Spinal cord (tissue), 10 donors: ENCODE data around the gene GALNT12. TPM values are rescaled to one million over a fixed set of nuclear protein-coding genes. Genes with fewer than 3 reads are reported as not detected.

Experiments
- DNase-seq, 6 donors: peaks; one replicate each; pipeline versions ENCODE4 v3.0.0 to v3.0.0-alpha.2; 2013 to 2015; ENCODE audit warnings: low spot score in 6 of 6, low read depth in 4 of 6
- H3K27ac ChIP-seq: one replicate; pipeline ENCODE4 v1.5.1; 2013; ENCODE audit warnings: low read depth, low read length, control low read depth
- H3K27me3 ChIP-seq: one replicate; pipeline ENCODE4 v1.6.1; 2013; ENCODE audit warnings: low read length; ENCODE audit not compliant: control insufficient read depth, insufficient read depth
- H3K36me3 ChIP-seq: one replicate; pipeline ENCODE4 v1.6.1; 2013; ENCODE audit warnings: low read length; ENCODE audit not compliant: control insufficient read depth, insufficient read depth
- H3K4me1 ChIP-seq: one replicate; pipeline ENCODE4 v1.6.1; 2013; ENCODE audit warnings: low read length; ENCODE audit not compliant: control insufficient read depth, insufficient read depth
- H3K4me3 ChIP-seq: one replicate; pipeline ENCODE4 v1.5.1; 2013; ENCODE audit warnings: low read depth, low read length, control low read depth
- H3K9me3 ChIP-seq: one replicate; pipeline ENCODE4 v1.6.1; 2013; ENCODE audit warnings: low read length; ENCODE audit not compliant: control insufficient read depth, insufficient read depth
- WGBS: methylation state at CpG from one replicate; pipeline ENCODE4 v1.1.5; 2013; ENCODE audit warnings: missing lambda C conversion rate; ENCODE audit not compliant: insufficient coverage; 5-methylcytosine and 5-hydroxymethylcytosine counted together
- polyA plus RNA-seq, 2 donors: library from polyadenylated mRNA; unstranded; fragments of 120-200 nt; gene quantifications; one replicate each; pipeline ENCODE4 v1.2.1, GENCODE V29; 2013; ENCODE audit not compliant: insufficient read length in 2 of 2
- total RNA-seq, 2 donors: library from RNA; depleted of rRNA in 1 of 2; stranded (reverse); fragments of 120-200 nt in 1 of 2; fragments of >200 nt in 1 of 2; gene quantifications; one replicate each; pipeline versions ENCODE4 v1.2.3 to v1.2.4, GENCODE V29; 2013 to 2014
- donor health status: healthy.

The GALNT12 gene
- total and polyA plus RNA-seq, 4 donors, result 2.6 to 7.6 (median 5.6) TPM

DNA sequence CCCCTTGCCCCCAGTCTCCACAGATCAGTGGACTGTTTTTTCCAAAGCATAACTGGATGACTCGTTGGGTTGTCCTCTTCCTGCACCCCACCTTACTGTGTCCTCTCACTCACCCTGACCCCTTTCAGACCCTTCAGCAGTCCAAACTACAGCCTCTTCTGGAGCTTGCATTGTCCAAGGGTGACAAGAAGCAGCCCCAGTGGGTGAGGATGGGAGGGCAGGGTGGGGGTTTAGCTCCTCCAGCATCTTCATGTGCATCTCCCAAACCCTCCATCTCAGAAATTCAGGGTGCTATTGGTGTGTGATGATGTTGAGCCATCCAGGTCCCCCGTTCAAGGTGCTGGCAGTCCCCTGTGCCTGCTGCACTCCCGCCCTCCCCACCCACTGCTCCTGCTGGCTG is 73.9 kb downstream of the GALNT12 start:
- Histone ChIP-seq H3K27me3 (no peaks in the 10 kb centered on the region), H3K27ac (no peak overlapping the region), H3K9me3 (no peaks in the 10 kb centered on the region), H3K36me3 (no peaks in the 10 kb centered on the region), H3K4me1 (peaks cover 10% of the 10 kb centered on the region), H3K4me3 (no peak overlapping the region)
- WGBS, result 69% methylated on average over 3 of the region's 3 CpGs
- DNase-seq, result no peak

DNA sequence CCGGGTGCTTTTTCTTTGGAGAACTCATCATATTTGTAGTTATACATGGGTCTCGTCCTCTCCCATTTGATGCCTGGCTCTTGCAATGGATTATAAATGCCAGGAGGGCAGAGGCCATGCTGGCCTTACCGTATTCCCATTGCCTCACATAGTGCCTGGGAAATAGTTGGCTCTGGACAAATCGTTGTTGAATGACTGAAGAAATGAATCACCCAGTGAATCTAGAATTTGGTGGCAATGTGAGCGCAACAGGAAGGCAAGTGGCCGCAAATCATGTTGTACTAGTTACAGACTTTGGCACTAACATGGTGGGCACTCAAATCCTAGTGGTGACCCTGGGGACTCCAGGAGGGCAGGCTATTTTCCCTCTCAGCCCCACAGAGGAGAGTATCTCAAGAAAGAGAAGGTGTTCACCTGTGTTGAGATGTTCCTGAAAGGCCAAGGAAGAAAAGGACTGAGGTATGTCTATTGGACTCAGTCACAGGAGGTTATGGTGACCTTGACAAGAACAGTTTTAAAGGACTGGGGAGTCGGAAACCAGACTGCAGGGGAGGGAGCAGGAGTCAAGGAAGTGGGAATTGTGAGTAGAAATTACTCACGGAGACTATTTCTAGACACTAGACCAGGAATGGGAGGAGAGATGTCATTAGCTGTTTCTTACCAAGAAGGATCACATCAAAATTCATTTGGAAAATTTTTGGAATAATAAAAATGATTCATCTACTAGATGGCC is 74.5 kb downstream of the GALNT12 start:
- DNase-seq, result no peak
- no peaks in the 10 kb centered on the region for H3K36me3 ChIP-seq
- no peak overlapping the region for H3K27ac ChIP-seq
- H3K9me3 ChIP-seq, result no peaks in the 10 kb centered on the region
- H3K4me1 ChIP-seq, result peaks cover 10% of the 10 kb centered on the region
- H3K27me3 ChIP-seq, result no peaks in the 10 kb centered on the region
- WGBS, result 83% methylated on average over 6 of the region's 8 CpGs
- H3K4me3 ChIP-seq, result no peak overlapping the region

DNA sequence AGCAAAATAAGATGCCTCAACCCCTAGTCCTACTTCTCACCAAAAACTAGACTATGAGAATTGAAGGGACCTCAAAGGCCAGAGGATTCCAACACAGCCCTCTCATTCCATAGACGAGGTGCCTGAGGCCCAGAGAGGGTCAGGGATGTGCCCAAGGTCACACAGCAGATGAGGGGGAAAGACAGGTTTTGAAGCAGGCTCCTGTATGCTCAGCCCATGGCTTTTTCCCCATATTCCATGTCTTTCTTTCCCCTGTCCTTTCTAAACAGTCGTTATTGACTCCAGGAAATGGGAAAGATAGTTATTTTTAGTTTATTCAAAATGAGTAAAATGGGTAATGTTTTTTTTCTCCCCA is 75.1 kb downstream of the GALNT12 start:
- DNase-seq, result no peak
- Histone ChIP-seq H3K27me3 (no peaks in the 10 kb centered on the region), H3K4me1 (peaks cover 10% of the 10 kb centered on the region), H3K9me3 (no peaks in the 10 kb centered on the region), H3K27ac (no peak overlapping the region), H3K4me3 (no peak overlapping the region), H3K36me3 (no peaks in the 10 kb centered on the region)
- 60% methylated on average over 1 of the region's 2 CpGs for WGBS

DNA sequence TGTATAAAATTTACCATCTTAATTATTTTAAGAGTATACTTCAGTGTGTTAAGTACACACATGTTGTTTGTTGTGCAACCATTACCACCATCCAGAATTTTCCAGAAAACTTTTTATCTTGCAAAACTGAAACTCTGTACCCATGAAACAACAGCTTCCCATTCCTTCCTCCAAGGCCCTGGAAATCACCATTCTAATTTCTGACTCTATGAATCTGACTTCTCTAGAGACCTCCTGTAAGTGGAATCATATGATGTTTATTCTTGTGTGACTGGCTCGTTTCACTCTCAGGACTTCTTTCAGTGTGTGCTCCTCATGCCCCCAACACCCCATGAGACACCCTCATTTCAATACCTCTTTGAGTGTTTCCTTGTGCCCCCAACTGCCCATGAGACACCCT is 75.8 kb downstream of the GALNT12 start:
- WGBS, result 50% methylated on average over 1 of the region's 1 CpG
- peaks cover 10% of the 10 kb centered on the region for H3K4me1 ChIP-seq

DNA sequence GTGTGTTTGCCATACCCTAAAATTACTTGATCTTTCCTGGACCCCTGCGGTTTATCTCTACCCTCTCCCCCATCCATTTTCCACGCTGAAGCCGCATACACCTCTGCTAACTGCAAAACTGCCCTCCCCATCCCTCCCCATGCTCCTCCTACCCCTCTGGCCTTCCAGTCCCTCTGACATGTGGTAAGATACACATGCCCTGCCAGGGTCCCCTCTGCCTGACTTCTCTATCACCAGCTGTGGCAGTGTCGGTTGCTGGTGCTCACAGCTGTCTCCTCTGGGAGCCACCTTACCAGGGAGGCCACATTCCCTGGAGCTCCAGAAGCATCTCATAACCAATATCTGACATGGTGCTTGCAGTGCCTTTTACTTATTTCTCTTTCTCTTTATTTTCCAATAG is 77.4 kb downstream of the GALNT12 start:
- H3K4me3 ChIP-seq, result no peak overlapping the region
- H3K9me3 ChIP-seq, result no peaks in the 10 kb centered on the region
- no peak overlapping the region for H3K27ac ChIP-seq
- H3K36me3 ChIP-seq, result no peaks in the 10 kb centered on the region
- H3K27me3 ChIP-seq, result no peaks in the 10 kb centered on the region
- WGBS, result 83% methylated on average over 4 of the region's 4 CpGs
- H3K4me1 ChIP-seq, result peaks cover 5% of the 10 kb centered on the region
- no peak for DNase-seq

More for the DNA sequence above, 75.8 kb downstream of the GALNT12 start:
- no peaks in the 10 kb centered on the region for H3K27me3 ChIP-seq
- H3K9me3 ChIP-seq, result no peaks in the 10 kb centered on the region
- no peak overlapping the region for H3K27ac ChIP-seq
- no peaks in the 10 kb centered on the region for H3K36me3 ChIP-seq
- no peak for DNase-seq
- H3K4me3 ChIP-seq, result no peak overlapping the region

DNA sequence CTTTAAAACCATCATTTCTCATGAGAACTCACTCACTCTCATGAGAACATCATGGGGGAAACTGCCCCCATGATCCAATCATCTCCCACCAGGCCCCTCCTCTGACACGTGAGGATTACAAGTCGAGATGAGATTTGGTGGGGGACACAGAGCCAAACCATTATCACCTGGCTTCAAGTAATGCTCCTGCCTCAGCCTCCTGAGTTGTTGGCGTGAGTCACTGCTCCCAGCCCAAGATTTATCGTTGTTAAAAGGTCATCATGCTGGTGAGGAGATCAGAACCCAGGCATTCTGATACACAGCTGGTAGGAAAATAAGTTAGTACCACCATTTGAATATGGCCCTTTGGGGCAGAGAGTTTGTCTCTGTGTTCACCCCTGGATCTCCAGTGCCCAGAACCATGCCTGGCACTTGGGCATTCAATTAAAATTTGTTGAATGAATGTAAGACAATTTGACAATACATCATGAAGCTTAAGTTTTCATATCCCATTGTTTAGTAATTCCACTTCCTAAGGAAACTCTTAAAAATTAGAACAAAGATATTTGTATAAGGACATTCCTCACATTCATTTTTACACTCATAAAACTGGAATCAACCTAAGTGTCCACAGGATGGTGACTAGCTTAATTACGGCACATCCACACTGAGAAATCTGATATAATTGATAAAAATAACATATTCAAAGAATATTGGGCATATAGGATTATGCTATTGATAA is 78.3 kb downstream of the GALNT12 start:
- no peak overlapping the region for H3K27ac ChIP-seq
- no peak overlapping the region for H3K4me3 ChIP-seq
- DNase-seq, result no peak
- no peaks in the 10 kb centered on the region for H3K4me1 ChIP-seq
- H3K36me3 ChIP-seq, result no peaks in the 10 kb centered on the region
- 82% methylated on average over 4 of the region's 5 CpGs for WGBS
- no peaks in the 10 kb centered on the region for H3K27me3 ChIP-seq
- no peaks in the 10 kb centered on the region for H3K9me3 ChIP-seq

DNA sequence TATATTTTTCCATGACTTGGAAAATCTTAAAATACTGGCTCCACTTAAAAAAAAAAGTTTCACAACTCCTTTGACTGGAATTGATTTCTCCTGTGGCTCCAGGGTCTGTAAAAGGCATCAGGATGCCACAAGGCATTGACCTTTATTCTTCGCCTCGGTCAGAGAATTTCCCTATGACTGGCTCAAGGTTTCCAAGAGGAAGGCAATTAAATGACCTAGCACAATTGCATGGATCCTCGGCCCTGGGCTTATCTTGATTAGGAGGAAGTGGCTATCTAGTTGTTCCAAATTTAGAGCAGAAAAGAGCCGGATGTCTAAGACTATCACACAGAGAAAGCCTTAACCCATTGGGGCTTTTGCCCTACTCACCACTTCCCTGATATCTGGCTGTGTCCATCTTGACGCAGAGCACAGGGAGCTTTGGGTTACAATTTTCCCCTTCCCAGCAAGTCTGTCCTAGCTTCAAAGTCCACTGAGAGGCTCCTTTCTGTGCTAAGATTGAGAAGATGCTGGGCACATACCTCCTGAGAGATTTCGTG is 79.3 kb downstream of the GALNT12 start:
- no peak overlapping the region for H3K4me3 ChIP-seq
- no peak overlapping the region for H3K27ac ChIP-seq
- no peaks in the 10 kb centered on the region for H3K4me1 ChIP-seq
- H3K27me3 ChIP-seq, result no peaks in the 10 kb centered on the region
- no peaks in the 10 kb centered on the region for H3K36me3 ChIP-seq
- DNase-seq, result no peak
- WGBS, result 79% methylated on average over 4 of the region's 6 CpGs
- no peaks in the 10 kb centered on the region for H3K9me3 ChIP-seq

DNA sequence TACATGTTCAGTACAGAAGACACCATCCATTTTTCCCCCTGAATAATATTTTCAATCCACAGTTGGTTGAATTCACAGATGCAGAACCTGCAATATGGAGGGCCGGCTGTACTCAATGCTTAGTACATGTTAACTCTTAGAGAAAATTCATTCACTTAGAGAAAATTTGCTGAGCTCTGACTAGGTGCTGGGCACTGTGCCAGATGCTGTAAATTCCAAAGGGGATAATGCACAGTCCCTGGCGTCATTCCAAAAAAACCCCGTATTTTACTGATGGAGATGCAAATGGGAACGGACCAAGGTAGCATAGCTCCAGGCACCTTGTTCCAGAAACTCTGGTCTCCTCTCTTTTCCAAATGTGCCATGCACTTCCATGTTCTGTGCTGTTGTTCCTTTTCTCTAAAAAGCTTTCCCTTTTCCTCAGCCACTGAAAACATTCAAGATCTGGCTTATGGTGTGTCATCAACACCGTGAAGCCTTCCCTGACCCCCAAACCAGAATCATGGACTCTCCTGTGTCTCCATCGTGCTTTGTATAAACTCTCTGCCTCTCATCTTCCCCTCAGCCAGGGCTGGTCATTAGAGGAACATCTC is 80.5 kb downstream of the GALNT12 start:
- peak in 4 of 6 donors; percentile 5 to 81 (median 42) for DNase-seq
- Histone ChIP-seq H3K36me3 (no peaks in the 10 kb centered on the region), H3K27ac (no peak overlapping the region), H3K27me3 (no peaks in the 10 kb centered on the region), H3K9me3 (no peaks in the 10 kb centered on the region), H3K4me1 (no peaks in the 10 kb centered on the region), H3K4me3 (no peak overlapping the region)
- 64% methylated on average over 4 of the region's 6 CpGs for WGBS

DNA sequence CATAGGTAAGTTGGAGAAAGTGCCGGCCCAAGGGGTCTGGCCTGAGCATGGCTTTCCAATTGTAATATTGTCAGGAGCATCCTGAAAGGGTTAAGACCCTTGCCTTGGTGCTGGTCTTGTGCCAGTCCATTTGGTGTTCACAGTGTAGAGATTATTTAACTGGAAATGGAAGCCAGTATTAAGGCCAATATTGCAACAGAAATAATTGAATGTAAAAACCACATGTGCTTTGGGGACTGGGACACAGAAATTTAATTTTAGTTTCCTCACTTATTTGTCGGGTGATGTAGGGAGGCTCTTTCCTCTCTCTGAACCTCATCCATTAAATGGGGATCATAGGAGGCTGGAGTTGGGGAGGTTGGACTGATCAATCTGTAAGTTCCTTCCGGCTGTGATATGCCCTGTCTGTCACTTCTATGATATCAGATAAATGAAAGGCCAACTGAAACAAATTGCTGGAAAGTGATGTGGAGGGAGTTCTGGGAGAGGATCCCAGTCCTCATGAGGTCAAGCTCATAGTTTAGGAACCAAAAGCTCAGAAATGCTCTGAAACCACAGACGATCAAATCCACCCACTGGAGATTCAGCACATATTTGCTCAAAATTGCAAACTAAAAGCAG is 81.4 kb downstream of the GALNT12 start:
- H3K4me3 ChIP-seq, result no peak overlapping the region
- no peaks in the 10 kb centered on the region for H3K36me3 ChIP-seq
- no peaks in the 10 kb centered on the region for H3K4me1 ChIP-seq
- no peak overlapping the region for H3K27ac ChIP-seq
- WGBS, result 85% methylated on average over 2 of the region's 4 CpGs
- no peak for DNase-seq
- no peaks in the 10 kb centered on the region for H3K27me3 ChIP-seq
- no peaks in the 10 kb centered on the region for H3K9me3 ChIP-seq
